Kidney glomerular epithelial cell (primary cell): ENCODE data around the gene RIMS4.

Experiments
- DNase-seq: peaks from one replicate; lab custom pipeline; 2025; lab: John Stamatoyannopoulos, UW

Gene RIMS4

GRCh38 chr20:44742304-44743079 is 67.9 kb downstream of the RIMS4 start:
- no peak for DNase-seq

DNA sequence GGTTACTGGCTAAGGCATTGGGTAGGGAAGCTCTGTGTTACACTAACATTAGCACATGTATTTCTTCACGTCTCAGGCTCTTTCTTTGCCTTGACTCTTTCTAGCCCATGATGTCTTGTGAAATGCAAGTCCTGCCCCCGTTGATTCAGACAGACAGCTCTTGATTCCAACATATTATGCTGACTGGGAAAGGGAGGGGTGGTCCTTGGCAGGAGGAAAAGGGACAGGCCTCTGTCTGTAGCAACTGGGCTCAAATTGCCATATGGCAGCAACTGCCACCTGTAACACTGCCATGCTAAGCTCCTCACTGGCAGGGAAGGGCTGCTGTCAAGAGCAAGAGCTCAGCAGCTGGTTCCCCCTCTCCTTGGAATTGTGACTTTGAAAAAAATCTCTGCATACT is 70.4 kb downstream of the RIMS4 start:
- DNase-seq: no peak

GRCh38 chr20:44738813-44739477 is 71.4 kb downstream of the RIMS4 start:
- DNase-seq: peak; percentile 35

GRCh38 chr20:44737116-44737515 is 73.2 kb downstream of the RIMS4 start:
- no peak for DNase-seq

DNA sequence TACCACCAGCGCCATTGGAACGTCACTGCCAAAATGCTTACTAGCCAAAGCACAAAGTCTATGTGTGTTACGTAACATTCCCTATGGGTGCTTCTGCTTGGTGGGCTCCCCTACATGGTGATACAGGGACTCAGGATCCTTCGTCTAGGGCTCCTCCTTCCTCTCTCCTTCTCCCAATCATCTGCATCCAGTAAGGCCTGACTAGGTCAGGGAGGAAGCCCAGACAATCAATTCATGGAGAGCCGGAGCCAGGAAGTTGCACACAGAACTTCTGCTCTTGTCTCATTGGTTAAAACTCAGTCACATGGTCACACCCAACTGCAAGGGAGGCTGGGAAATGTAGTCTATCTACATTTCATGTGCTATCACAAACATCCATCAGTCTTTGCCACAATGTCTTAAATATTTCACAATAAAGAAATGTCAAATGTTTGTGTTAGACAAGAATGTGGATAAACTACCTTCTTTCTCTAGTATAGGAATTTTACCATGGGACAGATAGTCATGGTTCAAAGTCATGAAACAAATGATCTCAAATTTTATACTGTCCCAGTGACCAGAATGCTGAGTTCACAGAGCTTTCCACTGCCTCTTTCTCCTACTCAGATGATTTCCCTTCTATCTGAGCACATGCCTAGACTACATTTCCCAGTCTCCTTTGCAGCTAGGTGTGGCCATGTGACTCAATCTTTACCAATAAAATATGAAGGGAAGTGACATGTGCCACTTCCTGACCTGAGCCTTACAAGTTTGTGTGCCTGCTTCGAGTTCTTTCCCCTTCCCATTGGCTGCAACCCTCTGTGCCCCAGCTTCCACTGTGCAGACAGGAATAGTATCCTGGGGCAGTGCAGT is 74.0 kb downstream of the RIMS4 start:
- DNase-seq: peak; percentile 19

DNA sequence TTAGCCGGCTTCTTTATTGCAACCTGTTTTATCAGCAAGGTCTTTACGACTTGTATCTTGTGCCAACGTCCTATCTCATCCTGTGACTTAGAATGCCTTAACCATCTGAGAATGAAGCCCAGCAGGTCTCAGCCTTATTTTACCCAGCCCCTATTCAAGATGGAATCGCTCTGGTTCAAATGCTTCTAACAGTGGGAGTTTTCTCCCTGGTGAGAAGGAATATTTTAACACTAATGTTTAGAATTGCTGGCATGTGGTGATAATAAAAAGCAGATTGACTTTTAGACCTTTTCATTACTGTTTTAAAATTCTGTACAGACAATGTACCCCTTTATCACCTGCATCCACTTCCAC is 74.6 kb downstream of the RIMS4 start:
- no peak for DNase-seq

DNA sequence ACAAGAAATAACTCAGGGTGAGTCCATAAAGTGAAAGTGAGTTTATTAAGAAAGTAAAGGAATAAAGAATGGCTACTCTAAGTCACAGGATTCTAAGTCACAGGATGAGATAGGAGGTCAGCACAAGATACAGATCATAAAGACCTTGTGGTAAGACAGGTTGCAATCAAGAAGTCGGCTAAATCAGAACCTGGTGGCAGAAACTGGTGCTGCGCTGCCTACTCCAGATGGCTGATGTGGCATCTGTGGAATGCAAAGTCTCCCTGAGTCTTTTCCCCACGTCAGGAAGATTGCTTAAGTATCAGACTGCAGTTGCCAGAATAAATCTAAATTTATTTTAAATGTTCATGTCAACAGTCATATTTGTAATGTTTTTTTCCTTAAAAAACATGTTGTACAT is 75.4 kb downstream of the RIMS4 start:
- DNase-seq: peak; percentile 23

- DNase-seq: peak; percentile 31
Observed at GRCh38 chr20:44733341-44734069, 76.8 kb downstream of the RIMS4 start.

- DNase-seq: no peak
Observed at GRCh38 chr20:44732327-44732726, 78.0 kb downstream of the RIMS4 start.

DNA sequence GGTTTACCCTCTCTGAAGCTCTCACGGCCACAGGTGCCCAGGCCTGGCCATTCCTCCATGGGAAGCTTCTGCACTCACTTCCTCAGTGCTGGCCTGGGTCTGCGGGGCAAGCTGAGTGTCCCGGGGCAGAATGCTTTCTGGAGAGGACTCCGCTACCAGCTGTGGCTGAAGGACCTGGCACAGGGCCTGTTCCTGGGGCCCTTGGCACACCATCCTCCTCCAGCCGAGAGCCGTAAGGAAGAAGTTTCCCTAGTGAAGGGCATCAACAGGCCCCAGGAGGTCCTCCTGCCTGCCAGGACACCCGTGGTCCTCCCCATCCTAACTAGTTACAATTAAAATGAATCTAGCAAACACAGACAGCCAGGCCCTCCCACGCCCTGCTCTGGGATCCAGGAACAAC is 78.7 kb downstream of the RIMS4 start:
- no peak for DNase-seq

DNA sequence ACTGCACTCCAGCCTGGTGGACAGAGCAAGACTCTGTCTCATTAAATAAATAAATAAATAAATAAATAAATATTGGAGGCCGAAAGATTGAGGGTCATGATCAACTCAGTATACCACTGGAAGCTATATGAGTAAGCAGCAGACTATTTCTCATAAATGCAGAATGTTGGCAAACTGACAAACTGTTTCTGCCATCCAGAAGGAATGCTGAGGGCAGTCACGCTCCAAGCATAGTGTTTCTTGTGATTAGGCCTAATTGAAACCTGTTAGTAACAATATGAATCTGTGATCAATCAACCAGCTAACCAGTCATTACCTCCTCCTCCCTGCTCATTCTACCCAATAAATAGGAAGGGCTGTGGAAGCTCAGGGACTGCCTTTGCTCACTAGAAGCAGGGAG is 79.9 kb downstream of the RIMS4 start:
- peak; percentile 82 for DNase-seq

DNA sequence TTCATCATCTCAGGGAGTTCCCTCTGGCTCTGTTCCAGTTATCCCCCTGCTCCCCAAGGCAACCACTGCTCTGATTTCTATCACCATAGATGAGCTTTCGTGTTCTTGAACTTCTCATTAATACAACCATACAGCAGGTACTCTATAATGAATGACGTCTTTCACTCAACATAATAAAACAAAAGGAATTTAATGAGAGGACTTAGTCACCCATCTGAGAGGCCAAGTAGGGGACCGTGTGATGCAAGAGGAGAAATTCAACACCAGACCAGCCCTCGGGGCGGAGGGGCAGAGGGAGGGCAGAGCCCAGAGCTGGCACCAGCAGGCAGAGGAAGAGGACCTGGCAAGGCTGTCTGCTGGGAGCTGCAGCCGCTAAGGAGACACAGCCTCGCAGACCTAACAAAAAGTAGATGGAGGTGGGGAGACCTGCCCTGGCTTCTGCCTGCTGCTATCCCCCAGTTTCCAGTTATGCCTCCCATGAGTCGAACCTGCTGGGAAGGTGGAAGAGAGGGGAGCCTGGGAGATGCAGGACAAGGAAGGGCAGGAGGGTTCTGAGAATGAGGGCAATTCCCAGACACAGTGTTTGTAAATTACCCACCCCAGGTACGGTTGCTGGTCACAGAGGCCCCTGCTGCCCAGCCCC is 81.4 kb downstream of the RIMS4 start:
- DNase-seq: peak; percentile 95

DNA sequence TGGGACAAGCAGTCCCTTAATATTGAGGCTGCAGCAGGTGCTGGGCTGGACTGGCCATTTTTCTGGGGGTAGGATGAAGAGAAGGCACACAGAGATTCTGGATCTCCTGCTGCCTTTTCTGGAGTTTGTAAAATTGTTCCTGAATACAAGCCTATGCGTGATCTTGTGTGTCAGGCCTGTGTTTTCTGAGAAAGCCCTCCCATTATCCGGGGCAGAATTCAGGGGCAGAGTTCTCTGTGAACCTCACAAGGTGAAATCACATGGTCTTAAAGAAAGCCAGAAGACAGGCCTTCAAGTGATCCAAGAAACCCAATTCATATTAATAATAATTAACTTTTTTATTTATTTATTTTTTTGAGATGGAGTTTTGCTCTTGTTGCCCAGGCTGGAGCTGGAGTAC is 82.7 kb downstream of the RIMS4 start:
- no peak for DNase-seq

- DNase-seq: no peak
Observed at GRCh38 chr20:44727039-44727438, 83.3 kb downstream of the RIMS4 start.

DNA sequence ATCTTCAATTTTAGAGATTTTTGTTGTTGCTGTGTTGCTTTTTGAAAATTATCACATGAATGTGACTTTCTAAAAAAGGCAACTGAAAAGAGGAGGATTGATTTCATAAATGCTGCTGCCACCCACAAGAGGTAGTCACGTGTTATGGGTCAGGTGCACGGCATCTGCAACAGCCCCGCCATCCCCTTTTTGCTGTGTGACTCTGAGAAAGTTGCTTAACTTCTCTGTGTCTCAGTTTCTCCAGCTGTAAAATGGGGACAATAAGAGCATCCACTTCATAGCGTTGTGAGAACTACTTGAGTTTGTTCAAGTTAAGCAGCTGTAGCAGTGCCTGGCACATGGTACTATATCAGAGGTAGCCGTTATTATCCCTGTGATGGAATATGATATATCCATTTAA is 84.5 kb downstream of the RIMS4 start:
- DNase-seq: no peak

- DNase-seq: no peak
Observed at GRCh38 chr20:44724423-44725091, 85.8 kb downstream of the RIMS4 start.

GRCh38 chr20:44723798-44724362 is 86.5 kb downstream of the RIMS4 start:
- DNase-seq: no peak

- no peak for DNase-seq
Observed at GRCh38 chr20:44723391-44723790, 87.0 kb downstream of the RIMS4 start.

GRCh38 chr20:44722990-44723389 is 87.4 kb downstream of the RIMS4 start:
- DNase-seq: no peak

DNA sequence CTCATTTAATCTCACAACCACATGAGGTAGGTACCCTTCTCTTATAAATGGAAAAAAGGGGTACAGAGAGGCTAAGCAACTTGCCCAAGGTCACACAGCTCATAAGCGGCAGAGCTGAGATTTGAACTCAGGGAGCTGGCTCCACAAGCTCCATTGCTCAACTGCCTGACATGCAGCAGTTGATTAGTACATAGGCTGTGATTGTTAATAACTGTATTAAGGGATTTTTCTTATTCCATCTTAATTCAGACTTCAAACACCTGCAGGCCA is 88.6 kb downstream of the RIMS4 start:
- DNase-seq: no peak
